Measurements from ENCODE around the gene CELF1.
"Not testable (repeated sequence)": the region's sequence is repeated elsewhere in the genome, so short reads cannot be mapped to it uniquely, and the experiment has no call there.

CELF1 gene

GRCh38 chr11:47572715-47573255, 19.9 kb upstream of the CELF1 start:
- no peak for DNase-seq

GRCh38 chr11:47571895-47572294, 19.0 kb upstream of the CELF1 start:
- DNase-seq = no peak

- no peak for DNase-seq
Observed at GRCh38 chr11:47571357-47571729, 18.4 kb upstream of the CELF1 start.

GRCh38 chr11:47570651-47571356, 17.9 kb upstream of the CELF1 start:
- DNase-seq = no peak

- DNase-seq = no peak
Observed at GRCh38 chr11:47569646-47570045, 16.7 kb upstream of the CELF1 start.

GRCh38 chr11:47566149-47566698, 13.3 kb upstream of the CELF1 start:
- DNase-seq = no peak

GRCh38 chr11:47565340-47566148, 12.6 kb upstream of the CELF1 start, which contains the start of gene PTPMT1:
TSS of gene PTPMT1 (plus strand) at chr11:47565599. CDS start at chr11:47565623, 24 bp downstream.
- DNase-seq = peak; percentile 85

- no peak for DNase-seq
Observed at GRCh38 chr11:47564933-47565339, 12.0 kb upstream of the CELF1 start.

GRCh38 chr11:47564366-47564765, 11.4 kb upstream of the CELF1 start:
- DNase-seq = not testable (repeated sequence)

- not testable (repeated sequence) for DNase-seq
Observed at GRCh38 chr11:47562393-47562792, 9.5 kb upstream of the CELF1 start.

- DNase-seq = no peak
Observed at GRCh38 chr11:47560426-47560825, 7.5 kb upstream of the CELF1 start.

- no peak for DNase-seq
Observed at GRCh38 chr11:47558695-47559094, 5.8 kb upstream of the CELF1 start.

GRCh38 chr11:47557004-47557403, 4.1 kb upstream of the CELF1 start:
- DNase-seq = not testable (repeated sequence)

GRCh38 chr11:47553406-47553743, 443 bp upstream of the CELF1 start:
- DNase-seq = no peak

- peak; percentile 36 for DNase-seq
Observed at GRCh38 chr11:47552056-47552565, 821 bp downstream of the CELF1 start.

- peak; percentile 42 for DNase-seq
Observed at GRCh38 chr11:47551086-47551485, 1.8 kb downstream of the CELF1 start.

- DNase-seq = no peak
Observed at GRCh38 chr11:47550288-47551047, 2.5 kb downstream of the CELF1 start.

GRCh38 chr11:47546274-47546673, 6.7 kb downstream of the CELF1 start:
- not testable (repeated sequence) for DNase-seq

- DNase-seq = no peak
Observed at GRCh38 chr11:47545298-47545697, 7.6 kb downstream of the CELF1 start.

- DNase-seq = no peak
Observed at GRCh38 chr11:47541070-47541469, 11.9 kb downstream of the CELF1 start.

GRCh38 chr11:47539681-47540039, 13.3 kb downstream of the CELF1 start:
- DNase-seq = no peak

- no peak for DNase-seq
Observed at GRCh38 chr11:47538741-47539565, 14.0 kb downstream of the CELF1 start.

Measured in activated CD4-positive, alpha-beta T cell treated with anti-CD3 and anti-CD28 coated beads, Interleukin-10, Interleukin-2, amounts not matched to agents 100 ng/mL and 50 ng/mL, durations not matched to agents 16 hours and 8 hours (primary cell).